ENCODE results near the gene KLRC4. TPM values are rescaled to one million over a fixed set of nuclear protein-coding genes. Genes with fewer than 3 reads are reported as not detected.

KLRC4 gene
- total RNA-seq, 1 experiment from 2014 or later: not detected

GRCh38 chr12:10364815-10365622, 44.5 kb downstream of the KLRC4 start:
- Mint-ChIP-seq H3K9me3 (peaks cover 12% of the 10 kb centered on the region), H3K4me3 (no peak overlapping the region), H3K36me3 (peaks cover 5% of the 10 kb centered on the region), H3K27me3 (ENCODE audit: low read depth) (no peaks in the 10 kb centered on the region), H3K27ac (no peak overlapping the region), H3K4me1 (peaks cover 35% of the 10 kb centered on the region)
- peak; percentile 42 for ATAC-seq
- ChIA-PET CTCF (interaction anchor here (0.6 to 1.6 kb wide), 4 partner anchors 26 to 193 kb away, joined by 3 to 5 read pairs (median 4); no protein-coding TSS in a partner anchor), POLR2A (interaction anchor here (0.6 kb wide), 1 partner anchor 244 kb away, joined by 8 read pairs; no protein-coding TSS in a partner anchor)
- DNase-seq (ENCODE audit: low spot score): no peak
- peak; percentile 93 for TF ChIP-seq IRF1 (CRISPR knock-in tag; IDR thresholded peaks at IDR 0.05)
- no peak for TF ChIP-seq FOXP1 (CRISPR knock-in tag; IDR thresholded peaks at IDR 0.05; ENCODE audit: borderline replicate concordance)
- TF ChIP-seq IRF2 (CRISPR knock-in tag; IDR thresholded peaks at IDR 0.05; ENCODE audit: borderline replicate concordance, low read depth): peak; percentile 95

GRCh38 chr12:10363914-10364814, 45.4 kb downstream of the KLRC4 start:
- Mint-ChIP-seq H3K27ac (no peak overlapping the region), H3K27me3 (ENCODE audit: low read depth) (no peaks in the 10 kb centered on the region), H3K4me1 (peaks cover 36% of the 10 kb centered on the region), H3K4me3 (no peak overlapping the region), H3K9me3 (peaks cover 12% of the 10 kb centered on the region), H3K36me3 (peaks cover 5% of the 10 kb centered on the region)
- ChIA-PET CTCF (interaction anchor here (0.6 to 1.6 kb wide), 3 partner anchors 25 to 194 kb away, joined by 3 to 5 read pairs (median 4); no protein-coding TSS in a partner anchor), POLR2A (interaction anchor here (0.6 kb wide), 1 partner anchor 244 kb away, joined by 8 read pairs; no protein-coding TSS in a partner anchor)
- DNase-seq (ENCODE audit: low spot score) (no peak), ATAC-seq (peak; percentile 25)
- TF ChIP-seq STAT6 (CRISPR knock-in tag; conservative IDR thresholded peaks at IDR 0.05; ENCODE audit: low read depth) (no peak), JAZF1 (CRISPR knock-in tag; IDR thresholded peaks at IDR 0.05) (no peak), EMX1 (CRISPR knock-in tag; IDR thresholded peaks at IDR 0.05) (no peak), CREM (CRISPR knock-in tag; IDR thresholded peaks at IDR 0.05) (no peak), ZNF423 (CRISPR knock-in tag; IDR thresholded peaks at IDR 0.05) (no peak), GTF2I (CRISPR knock-in tag; conservative IDR thresholded peaks at IDR 0.05) (no peak), NR3C1 (CRISPR knock-in tag; conservative IDR thresholded peaks at IDR 0.05; ENCODE audit: low read depth) (no peak), SMAD4 (CRISPR knock-in tag; IDR thresholded peaks at IDR 0.05) (no peak), ZSCAN18 (CRISPR knock-in tag; IDR thresholded peaks at IDR 0.05) (no peak), ESRRA (CRISPR knock-in tag; IDR thresholded peaks at IDR 0.05; ENCODE audit: borderline replicate concordance) (no peak), E2F4 (CRISPR knock-in tag; IDR thresholded peaks at IDR 0.05; ENCODE audit: borderline replicate concordance, low read depth) (no peak), ZNF263 (CRISPR knock-in tag; IDR thresholded peaks at IDR 0.05; ENCODE audit: low read depth) (no peak), NFE2L1 (CRISPR knock-in tag; IDR thresholded peaks at IDR 0.05) (0 out of 2 replicates have a peak, but pooled peaks have one; percentile 36), ATF3 (CRISPR knock-in tag; conservative IDR thresholded peaks at IDR 0.05) (no peak), ERG (CRISPR knock-in tag; IDR thresholded peaks at IDR 0.05) (no peak), PRDM15 (CRISPR knock-in tag; IDR thresholded peaks at IDR 0.05) (no peak), SMAD3 (CRISPR knock-in tag; IDR thresholded peaks at IDR 0.05; ENCODE audit: borderline replicate concordance) (no peak)

All from WTC11 (cell line).